Transverse colon (tissue), 4 donors: ENCODE data around the gene TEX11.

Experiments used
- CTCF ChIP-seq, 5 experiments: fragments of 200-600 bp in 3 of 5; fragments of 450-650 bp in 2 of 5; sonication (generic) in 3 of 5; IDR thresholded peaks; 1 replicate in 2 of 5; 2 replicates in 3 of 5; pipeline ENCODE4 v1.5.1; 2016 to 2017; ENCODE audit warnings: antibody characterized with exemption in 5 of 5, inconsistent platforms in 3 of 5, mild to moderate bottlenecking in 2 of 5, moderate library complexity in 1 of 5
- EP300 ChIP-seq: sonication (generic); formaldehyde crosslinking; IDR thresholded peaks from one replicate; pipeline ENCODE4 v1.6.1; 2017; ENCODE audit warnings: antibody characterized with exemption, low read depth
- POLR2A ChIP-seq: fragments of 450-650 bp; IDR thresholded peaks from one replicate; pipeline ENCODE4 v1.6.1; 2016; ENCODE audit warnings: antibody characterized with exemption, mild to moderate bottlenecking, moderate library complexity
- POLR2AphosphoS5 ChIP-seq, 3 donors: sonication (generic); formaldehyde crosslinking; IDR thresholded peaks; one replicate each; pipeline ENCODE4 v1.6.1; 2016; ENCODE audit warnings: antibody characterized with exemption in 3 of 3

- TF ChIP-seq CTCF (IDR thresholded peaks at IDR 0.05) = peak in 4 of 5 experiments; percentile 30 to 44 (median 34)
- no peak for TF ChIP-seq EP300
- TF ChIP-seq POLR2A = no peak
- TF ChIP-seq POLR2AphosphoS5 (IDR thresholded peaks at IDR 0.05) = no peak
Observed at GRCh38 chrX:70769659-70770227, 138.8 kb downstream of the TEX11 start.
